GM19395 (cell line): ENCODE measurements around the gene DTNBP1.
A peak's percentile ranks its signal among the peaks of the same experiment; 100 is the strongest.

Source experiments
- ATAC-seq: cut with Tn5 transposase; IDR thresholded peaks from one replicate; pipeline ENCODE4 v1.9.1; 2021; ENCODE audit warnings: mild to moderate bottlenecking, moderate library complexity; ENCODE audit not compliant: unreplicated experiment

The DTNBP1 gene

DNA sequence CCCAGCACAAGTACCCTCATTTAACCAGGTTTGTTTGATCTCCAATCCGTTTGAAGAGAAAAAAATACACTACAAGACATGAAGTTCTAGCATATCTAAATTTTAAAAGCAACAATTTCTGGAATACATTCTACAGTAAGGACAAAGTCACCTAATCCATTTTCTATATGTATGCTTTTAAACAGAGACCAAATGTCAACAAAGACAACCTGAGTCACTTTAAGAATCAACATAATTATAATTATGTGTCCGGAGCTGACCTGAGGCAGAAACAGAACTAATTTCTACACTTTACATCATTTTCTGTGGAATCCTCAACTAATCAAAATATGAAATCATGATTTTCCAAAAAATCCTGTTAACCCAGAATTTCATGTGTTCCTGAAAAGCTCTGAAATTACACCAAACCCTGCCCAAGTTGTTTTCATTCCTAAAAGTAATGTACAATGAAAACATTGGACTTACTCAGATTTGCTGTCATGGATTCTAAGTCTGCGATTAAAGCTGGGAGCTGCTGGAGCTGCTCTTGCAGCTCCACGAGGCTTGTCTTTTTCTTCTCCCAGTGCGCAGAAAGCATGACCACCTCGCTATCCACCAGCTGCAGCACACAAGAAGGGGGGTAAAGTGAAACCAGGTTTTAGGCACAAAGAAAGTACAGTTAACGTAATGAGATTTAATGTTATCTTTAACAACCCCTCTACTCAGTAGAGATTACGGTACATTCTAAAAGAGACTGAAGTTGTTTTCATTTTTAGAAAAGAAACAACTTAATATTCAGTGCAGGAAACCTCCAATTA lies 35.8 kb downstream of the DTNBP1 start:
- ATAC-seq = no peak

DNA sequence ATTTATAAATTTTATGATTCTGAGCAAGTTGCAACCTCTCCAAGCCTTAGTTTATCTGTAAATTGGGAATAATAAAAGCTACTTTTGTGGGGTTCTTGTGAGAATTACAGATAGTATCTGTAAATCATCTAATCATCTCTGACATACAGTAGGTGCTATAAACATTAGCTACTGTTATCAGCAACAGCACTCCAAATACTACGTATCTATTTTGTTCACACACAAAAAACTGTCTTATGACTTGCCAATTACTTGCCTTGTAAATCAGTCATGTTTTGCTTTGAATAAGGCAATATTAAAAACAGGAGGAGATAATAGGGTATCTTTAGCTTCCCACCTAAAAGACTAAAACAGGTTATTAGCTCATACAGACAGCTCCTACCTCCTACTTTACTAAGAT lies 36.7 kb downstream of the DTNBP1 start:
- ATAC-seq = no peak

DNA sequence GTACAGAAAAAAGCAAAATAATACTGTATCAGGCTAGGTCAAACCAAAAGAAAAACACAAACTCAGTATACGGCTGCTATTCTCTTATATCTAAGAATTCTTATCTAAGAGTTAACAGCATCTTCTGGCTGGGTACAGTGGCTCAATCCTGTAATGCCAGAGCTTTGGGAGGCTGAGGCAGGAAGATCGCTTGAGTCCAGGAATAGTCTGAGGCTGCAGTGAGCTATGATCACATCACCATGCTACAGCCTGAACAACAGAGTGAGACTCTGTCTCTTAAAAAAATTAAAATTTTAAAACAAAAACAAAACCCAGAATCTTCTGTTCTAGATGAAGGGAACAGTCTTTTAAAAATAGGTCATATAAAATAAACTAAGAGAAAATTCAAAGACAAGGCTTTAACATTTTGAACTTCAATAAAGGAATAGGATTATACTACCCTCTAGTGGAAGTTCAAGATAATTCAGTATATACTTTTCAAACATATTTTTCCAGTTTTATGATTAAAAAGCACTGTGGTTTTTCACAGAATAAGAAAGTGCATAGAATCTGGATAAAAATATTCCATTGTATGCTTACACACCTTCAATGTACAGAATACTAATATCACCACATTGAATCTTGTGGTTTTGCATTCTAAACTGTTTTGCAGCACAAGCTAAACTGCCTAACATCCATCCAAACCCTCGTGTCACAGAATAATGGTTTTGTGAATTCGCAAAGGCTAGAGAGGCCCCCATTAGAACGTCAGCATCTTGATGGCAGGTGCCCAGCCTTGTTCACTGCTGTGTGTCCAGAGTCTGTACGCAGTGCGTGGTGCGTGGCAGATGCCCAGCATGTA lies 39.3 kb downstream of the DTNBP1 start:
- no peak for ATAC-seq

DNA sequence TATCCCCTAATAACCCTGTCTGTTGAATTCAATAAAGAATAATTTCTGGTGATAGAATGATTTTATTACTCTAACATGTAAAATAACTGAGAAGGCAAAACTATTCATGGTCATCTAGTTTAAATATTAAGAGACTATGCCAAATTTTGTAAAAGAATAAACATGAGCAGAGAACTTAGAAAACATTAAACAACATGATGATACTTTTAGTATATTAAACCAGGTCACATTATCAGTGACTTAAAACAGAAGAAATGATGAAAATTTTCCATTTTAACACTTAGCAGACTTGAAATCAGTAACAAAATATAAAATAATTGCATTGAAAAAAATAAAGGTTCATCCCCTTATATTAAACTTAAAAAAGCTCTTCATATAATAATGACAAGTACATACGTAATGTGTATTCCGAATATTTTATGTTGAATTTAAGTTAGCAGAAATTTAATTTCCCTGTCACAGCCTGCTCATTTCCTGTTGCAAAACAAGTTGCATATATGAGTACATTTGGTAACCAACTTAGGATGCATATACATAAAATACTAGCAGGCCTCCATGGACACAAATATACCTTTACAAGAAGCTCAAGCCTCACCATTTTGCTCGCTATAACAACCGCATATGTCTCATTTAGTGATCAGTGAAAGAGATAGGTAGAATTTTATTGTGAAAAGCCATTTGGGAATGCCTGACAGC lies 40.6 kb downstream of the DTNBP1 start:
- no peak for ATAC-seq

DNA sequence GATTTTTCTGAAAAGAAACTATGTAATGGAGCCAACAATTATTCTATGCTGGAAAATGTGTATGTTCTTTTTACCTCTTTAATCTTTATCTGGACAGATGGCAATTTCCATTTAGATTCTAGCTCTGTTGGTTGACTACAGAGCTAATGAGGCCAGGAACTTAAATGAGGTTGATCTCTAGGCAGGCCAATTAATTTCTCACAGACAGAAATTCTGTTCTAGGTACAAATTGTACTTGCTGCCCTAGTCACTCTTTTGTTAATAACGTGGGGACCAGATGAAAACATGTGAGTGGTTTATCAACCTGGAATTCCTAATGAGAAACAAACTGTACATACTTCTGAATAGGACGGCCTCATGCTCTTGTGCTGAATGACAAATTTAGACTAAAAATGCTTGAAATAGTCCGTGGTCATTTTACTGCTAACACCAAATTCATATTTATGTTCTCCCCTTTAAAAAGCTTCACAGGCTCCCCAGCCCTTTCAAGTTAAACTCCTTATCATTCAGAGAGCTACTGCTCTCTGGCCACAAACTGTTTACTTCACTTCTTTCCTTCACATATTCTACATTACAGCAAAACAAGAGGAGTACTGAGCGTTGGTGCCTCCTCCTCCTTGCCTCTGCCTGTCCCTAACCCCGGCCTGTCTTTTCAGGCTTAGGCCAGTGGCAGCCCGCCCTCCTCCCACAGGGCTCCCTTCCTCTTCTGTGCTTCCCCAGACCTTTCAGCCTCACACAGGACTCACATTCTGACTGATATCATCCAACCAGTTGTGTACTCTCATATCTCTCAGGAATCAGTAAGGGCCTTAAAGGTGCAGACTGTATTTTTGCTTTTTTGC lies 41.4 kb downstream of the DTNBP1 start:
- peak; percentile 93 for ATAC-seq

DNA sequence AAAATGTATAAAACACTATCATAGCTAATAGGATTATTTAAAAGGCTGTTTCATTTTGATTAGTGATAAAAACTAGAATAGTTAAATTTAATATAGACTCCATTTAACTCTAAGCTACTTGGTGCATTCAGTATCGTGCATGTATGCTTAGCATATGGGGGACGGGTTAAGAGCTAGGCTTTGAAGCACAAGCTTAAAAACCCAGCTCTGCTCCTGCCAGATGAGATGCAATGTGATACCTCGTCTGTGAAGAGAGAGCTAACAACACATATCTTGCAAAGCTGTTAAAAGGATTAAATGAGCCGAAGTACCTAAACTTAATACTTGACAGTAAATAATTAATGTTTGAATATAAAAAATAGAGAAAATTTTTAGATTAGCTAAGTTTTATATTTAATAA lies 42.2 kb downstream of the DTNBP1 start:
- no peak for ATAC-seq

DNA sequence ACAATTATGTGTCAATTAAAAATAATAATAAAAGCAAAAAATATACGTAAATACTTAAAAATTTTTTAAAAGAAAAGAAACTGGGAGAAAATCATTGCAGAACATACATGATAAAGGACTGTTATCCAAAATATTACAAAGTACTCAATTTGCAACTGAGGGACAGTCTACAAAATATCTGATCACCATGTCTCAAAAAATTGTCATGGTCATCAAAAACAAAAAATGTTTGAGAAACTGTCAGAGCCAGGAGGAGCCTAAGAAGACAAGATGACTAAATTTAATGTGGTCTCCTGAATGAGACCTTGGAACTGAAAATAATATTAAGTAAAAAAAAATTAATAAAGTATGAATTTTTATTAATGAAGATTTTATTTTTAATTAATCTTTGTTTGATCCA lies 43.5 kb downstream of the DTNBP1 start:
- no peak for ATAC-seq

DNA sequence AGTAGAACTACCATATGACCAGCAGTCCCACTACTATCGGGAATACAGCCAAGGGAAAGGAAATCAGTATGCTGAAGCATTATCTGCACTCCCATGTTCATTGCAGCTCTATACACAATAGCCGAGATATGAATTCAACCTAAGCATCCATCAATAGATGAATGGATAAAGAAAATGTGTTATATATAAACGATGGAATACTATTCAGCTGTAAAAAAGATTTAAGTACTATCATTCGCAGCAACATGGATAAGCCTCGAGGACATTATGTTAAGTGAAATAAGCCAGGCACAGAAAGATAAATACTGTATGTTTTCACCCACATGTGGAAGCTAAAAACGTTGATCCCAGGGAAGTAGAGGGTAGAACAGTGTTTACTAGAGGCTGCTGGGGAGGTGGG lies 44.1 kb downstream of the DTNBP1 start:
- no peak for ATAC-seq

DNA sequence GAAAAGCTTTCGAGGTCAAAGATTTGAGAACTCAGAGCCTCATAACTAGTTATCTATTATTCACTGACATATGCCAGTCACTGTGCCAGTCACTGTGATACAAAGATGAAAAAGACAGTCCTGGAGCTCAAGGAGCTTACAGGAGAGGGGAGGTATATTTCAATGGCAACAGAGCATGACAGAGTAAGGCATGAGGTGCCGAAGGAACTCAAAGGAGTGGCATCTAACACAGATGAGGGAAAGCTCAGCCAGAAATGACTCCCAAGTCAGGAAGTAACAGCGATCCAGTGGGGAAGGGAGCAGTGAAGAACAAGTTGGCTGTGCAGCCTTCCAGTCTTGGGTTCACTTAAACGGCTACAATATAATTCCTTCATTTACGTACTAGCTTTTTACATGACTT lies 46.6 kb downstream of the DTNBP1 start:
- ATAC-seq = no peak

DNA sequence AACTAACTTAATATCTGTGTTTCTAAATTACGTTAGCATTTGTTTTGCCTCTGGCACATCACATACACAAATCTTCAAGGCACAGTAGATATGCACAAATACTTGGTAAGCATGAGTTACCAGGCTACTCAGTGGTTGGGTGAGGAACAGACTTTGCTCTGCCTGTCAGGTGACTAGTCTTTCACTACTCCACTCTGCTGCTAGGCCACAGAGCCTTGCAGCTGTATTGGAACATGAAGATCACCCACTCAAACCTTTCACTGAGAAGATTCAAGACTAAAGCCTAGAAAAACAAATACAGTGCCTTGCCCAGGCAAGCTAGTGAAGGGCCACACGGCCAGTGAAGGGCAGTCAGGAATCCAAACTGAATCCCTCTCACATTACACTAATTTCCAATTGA lies 47.0 kb downstream of the DTNBP1 start:
- no peak for ATAC-seq

DNA sequence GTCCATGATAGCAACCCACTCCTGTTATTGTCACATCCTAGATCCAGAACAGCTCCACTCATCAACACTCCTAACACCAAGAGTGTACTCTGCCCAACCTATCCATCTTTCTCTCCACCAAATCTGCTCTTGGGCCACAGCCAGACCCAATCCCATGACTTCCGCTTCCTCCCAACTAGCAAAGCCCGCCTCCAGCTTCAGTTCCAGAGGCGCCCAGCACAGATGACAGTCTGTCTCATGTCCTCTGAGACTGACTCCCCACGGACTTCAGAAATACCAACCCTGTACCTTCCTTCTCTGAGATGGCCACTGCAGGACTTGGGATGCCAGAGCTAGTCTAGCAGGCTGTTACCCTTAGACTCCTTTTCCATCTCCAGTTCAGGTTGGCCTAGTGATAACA lies 48.6 kb downstream of the DTNBP1 start:
- ATAC-seq = no peak

DNA sequence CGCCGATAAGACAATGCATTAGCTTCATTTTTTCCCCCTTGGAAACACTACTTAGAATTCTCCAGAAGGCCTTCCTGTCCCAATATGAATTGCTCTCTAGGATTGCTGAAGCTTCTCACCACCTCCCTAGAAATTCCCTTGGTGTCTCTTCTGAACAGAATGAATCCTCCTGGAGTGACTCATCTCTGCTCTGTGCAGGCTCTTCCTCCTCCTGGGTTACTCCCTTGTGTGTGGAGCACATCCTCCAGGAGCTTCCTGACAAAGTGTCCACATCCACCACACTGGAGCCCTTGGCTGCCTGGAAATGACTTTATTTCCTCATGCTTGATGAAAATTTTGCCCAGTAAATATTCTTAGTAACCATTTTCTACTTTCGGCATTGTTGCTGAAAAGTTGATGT lies 54.4 kb downstream of the DTNBP1 start:
- ATAC-seq = no peak

DNA sequence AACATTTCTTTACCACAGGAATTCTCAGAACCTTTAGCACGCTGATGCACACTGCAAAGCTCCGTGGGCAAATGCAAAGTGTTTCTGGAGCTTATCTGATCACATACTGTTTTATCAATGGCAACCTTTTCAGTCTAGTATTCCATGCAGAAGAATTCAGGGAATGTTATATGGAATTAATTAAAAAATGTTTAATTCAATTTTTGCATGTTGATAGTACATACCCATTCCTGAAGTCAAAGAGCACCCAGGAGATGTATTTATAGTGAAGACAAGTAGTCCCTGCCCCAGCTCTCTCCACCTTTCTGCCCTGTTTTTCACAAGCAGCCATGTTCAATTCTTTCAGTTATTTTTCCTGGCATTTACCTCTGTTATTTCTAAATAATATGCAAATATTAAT lies 55.2 kb downstream of the DTNBP1 start:
- no peak for ATAC-seq

DNA sequence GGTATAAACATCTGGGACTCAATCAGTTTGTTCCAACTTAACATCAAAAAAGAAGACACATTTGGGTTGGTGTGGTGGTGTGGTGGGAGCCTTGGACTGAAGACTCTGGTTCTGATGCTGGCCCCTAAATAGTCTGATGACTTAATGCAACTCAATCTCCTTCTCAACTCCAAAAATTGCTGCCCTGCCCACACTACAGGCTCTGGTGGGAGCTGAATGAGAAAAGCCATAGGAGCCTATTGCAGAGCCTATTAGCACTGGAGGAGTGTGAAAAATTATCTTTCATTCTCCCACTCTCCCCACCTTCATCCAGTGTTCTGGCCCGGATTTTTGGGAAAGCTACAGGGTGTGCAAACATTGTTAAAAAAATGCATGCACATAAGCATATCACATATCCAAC lies 56.5 kb downstream of the DTNBP1 start:
- ATAC-seq = no peak

DNA sequence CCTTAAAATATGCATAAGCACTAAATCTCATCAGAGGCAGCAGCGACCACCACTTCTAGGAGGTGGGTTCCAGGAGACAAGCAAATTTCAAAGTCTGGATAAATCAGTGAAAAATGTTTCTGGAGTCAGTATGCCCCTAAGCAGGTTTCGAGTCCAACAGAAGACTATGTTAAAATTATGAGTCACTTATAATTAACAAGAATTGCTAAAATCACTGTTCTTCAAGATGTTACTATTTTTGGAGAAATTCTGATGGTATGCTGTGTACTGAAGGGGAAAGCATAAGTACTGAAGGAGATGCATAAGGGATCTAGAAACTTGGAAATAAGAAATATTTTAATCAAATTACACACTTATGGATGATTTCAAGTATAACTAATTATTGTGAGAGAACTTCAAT lies 58.0 kb downstream of the DTNBP1 start:
- ATAC-seq = no peak

DNA sequence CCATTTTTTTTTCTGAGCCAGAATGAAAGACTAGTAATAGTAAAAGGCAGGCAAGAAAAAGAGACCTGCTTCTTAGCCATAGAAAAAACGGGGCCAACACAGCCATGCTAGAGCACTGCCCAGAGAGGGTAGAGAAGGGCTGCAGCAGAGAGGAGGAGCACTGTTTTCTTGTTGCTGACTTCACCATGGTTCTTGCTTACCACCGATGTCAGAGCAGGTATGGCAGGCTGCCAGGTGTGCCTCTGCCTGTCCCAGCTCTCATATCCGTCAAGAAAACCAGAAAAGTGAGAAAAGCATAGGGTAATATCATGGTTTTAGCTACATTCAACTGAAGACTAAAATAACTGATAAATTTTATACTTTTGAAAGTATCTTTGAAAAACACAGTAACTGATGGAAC lies 60.7 kb downstream of the DTNBP1 start:
- ATAC-seq = no peak

DNA sequence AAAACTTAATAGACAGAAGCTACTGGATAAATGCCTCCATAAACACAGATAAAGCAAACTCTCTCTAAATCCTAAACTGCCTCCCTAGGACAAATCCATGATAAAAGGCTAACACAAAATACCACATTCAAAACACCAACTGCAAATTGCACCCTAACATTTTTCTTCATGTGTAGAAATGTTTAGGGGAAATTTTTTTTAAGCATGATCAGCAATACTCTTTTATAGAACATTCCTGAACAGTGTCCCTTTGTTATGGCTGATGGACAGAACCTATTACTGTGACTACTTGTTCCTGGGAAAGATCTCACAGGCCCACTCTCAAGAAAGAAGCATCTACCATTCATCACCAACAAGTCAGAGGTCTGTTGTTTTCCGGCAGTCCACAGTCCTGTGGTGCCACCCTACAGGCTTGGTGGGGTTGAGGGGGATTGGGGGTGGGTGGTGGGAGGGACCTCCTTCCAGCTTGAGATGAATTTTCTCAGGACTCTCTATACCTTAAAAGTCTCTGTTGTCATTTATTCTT lies 64.5 kb downstream of the DTNBP1 start:
- ATAC-seq = no peak

DNA sequence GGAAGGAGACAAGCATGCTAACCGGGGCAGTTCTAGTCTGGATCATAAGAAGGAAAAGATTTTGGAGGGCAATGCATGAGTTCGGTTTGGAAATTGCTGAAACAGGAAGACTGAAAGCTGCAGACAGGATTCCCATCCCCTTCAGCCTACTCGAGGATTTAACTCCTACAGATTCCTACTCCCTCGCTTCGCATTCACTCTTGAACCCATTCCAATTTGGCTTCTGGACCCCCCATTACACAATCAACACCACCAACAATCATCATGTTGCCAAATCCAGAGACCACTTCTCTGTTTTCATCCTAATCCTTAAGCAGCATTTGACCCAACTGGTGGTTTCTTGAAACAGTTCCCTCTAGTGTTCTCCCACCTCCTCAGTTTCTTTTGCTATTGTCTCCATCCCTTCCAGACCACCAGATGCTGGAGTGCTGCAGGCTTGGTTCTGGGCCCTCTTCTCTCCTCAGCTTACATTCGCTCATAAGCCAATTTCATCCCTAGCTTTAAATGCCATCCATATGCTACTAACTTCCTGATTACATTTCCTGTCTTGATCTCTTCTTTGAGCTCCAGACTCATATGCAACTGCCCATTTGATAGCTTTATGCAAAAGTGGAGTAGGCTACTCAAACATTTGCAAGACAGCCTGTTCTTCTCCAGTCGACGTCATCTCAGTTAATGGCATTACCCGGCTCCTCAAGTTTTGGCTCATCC lies 66.5 kb downstream of the DTNBP1 start:
- ATAC-seq = no peak

DNA sequence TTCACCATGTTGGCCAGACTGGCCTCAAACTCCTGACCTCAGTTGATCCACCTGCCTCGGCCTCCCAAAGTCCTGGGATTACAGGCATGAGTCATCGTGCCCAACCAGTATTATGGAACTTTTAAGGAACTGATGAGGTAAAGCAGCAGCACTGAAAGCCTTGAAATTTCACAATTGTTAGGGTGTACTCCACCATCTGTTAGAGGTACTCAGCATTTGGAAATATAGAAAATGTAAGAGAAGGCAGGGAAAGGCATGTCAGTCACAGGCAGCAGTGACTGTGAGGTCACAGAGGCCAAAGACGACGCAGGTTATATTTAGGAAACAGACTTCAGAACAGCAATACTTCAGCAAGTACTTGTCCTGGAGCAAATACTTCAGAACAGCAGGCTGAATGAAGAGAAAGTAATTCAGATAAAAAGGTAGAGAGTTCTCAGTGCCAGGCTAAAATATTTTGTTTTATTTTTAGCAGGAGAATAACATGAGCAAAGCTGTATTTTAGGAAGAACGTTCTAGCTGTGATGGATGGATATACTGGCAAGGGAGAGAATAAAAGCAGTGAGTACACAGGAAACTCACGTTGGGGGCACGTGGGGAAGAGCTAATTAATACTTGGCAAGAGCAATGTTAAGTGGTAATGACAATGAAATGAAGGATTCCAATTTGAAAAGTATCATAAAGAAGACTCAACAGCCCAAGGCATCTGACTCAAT lies 67.2 kb downstream of the DTNBP1 start:
- no peak for ATAC-seq
